HT-29 (cell line): Measurements from ENCODE around the gene ZNF500. TPM values are rescaled to one million over a fixed set of nuclear protein-coding genes. Genes with fewer than 3 reads are reported as not detected.
A peak's percentile ranks its signal among the peaks of the same experiment; 100 is the strongest.
"Not testable (repeated sequence)": the region's sequence is repeated elsewhere in the genome, so short reads cannot be mapped to it uniquely, and the experiment has no call there.

Source experiments
- DNase-seq: peaks from one replicate; pipeline ENCODE4 v3.0.0-alpha.2; 2015; ENCODE audit warnings: low spot score
- total RNA-seq: library from RNA; depleted of rRNA; stranded (reverse); fragments of >200 nt; shearing (Covaris generic); gene quantifications from 2 replicates; pipeline ENCODE4 v1.2.3, GENCODE V29; 2014

Gene ZNF500
- total RNA-seq, 1 experiment from 2014 or later, result 30.4 TPM

GRCh38 chr16:4796982-4797804 lies 30.2 kb upstream of the ZNF500 start:
- DNase-seq, result peak; percentile 65

GRCh38 chr16:4795828-4796572 lies 29.0 kb upstream of the ZNF500 start:
- DNase-seq, result peak; percentile 47

- peak; percentile 85 for DNase-seq
Measured at GRCh38 chr16:4795181-4795827, 28.3 kb upstream of the ZNF500 start, which contains the start of gene SMIM22. Gene SMIM22, plus strand, starts transcription at chr16:4795369. Its CDS starts 366 bp downstream, at chr16:4795735.

GRCh38 chr16:4792951-4793513 lies 26.1 kb upstream of the ZNF500 start:
- no peak for DNase-seq

- DNase-seq, result no peak
Measured at GRCh38 chr16:4790871-4791270, 23.9 kb upstream of the ZNF500 start.

- no peak for DNase-seq
Measured at GRCh38 chr16:4790261-4790660, 23.3 kb upstream of the ZNF500 start.

- no peak for DNase-seq
Measured at GRCh38 chr16:4788910-4789309, 21.9 kb upstream of the ZNF500 start.

GRCh38 chr16:4788489-4788889 lies 21.5 kb upstream of the ZNF500 start:
- no peak for DNase-seq

- no peak for DNase-seq
Measured at GRCh38 chr16:4787627-4788482, 20.9 kb upstream of the ZNF500 start, which contains the start of gene SEPTIN12. Gene SEPTIN12, minus strand, starts transcription at chr16:4788345. Its CDS starts 700 bp downstream, at chr16:4787645.

GRCh38 chr16:4787068-4787467 lies 20.1 kb upstream of the ZNF500 start:
- DNase-seq, result no peak

- no peak for DNase-seq
Measured at GRCh38 chr16:4785758-4786433, 18.9 kb upstream of the ZNF500 start.

- DNase-seq, result not testable (repeated sequence)
Measured at GRCh38 chr16:4784444-4784987, 17.6 kb upstream of the ZNF500 start.

GRCh38 chr16:4783951-4784336 lies 17.0 kb upstream of the ZNF500 start:
- DNase-seq, result no peak

- no peak for DNase-seq
Measured at GRCh38 chr16:4783251-4783950, 16.4 kb upstream of the ZNF500 start.

GRCh38 chr16:4780235-4780634 lies 13.3 kb upstream of the ZNF500 start:
- no peak for DNase-seq

GRCh38 chr16:4778050-4778392 lies 11.1 kb upstream of the ZNF500 start:
- DNase-seq, result no peak

- no peak for DNase-seq
Measured at GRCh38 chr16:4777339-4778049, 10.5 kb upstream of the ZNF500 start.

- DNase-seq, result no peak
Measured at GRCh38 chr16:4776141-4776705, 9.3 kb upstream of the ZNF500 start.
